ENCODE measurements around the gene CFAP46. TPM values are rescaled to one million over a fixed set of nuclear protein-coding genes. Genes with fewer than 3 reads are reported as not detected.

The CFAP46 gene
- total and polyA plus RNA-seq, 10 of the 15 experiments (the other 5 are each of a cell fraction or from before 2014, with no cell fraction given) = 0.01 to 0.18 (median 0.03) TPM; not detected in 7

GRCh38 chr10:132838346-132838970, 103.9 kb downstream of the CFAP46 start (continued):
- TF ChIP-seq USF2 (IDR thresholded peaks at IDR 0.05; ENCODE audit: borderline replicate concordance, low read depth, low read length) (no peak), ZNF207 (IDR thresholded peaks at IDR 0.05; ENCODE audit: borderline replicate concordance) (no peak), PKNOX1 (IDR thresholded peaks at IDR 0.05) (no peak), RBBP5 (conservative IDR thresholded peaks at IDR 0.05) (no peak), POLR2A (IDR thresholded peaks at IDR 0.05; ENCODE audit: low read depth, low read length) (no peak), NFIC (IDR thresholded peaks at IDR 0.05; ENCODE audit: low read depth, low read length) (no peak), CBX3 (IDR thresholded peaks at IDR 0.05; ENCODE audit: borderline replicate concordance, low read depth) (no peak), TCF12 (IDR thresholded peaks at IDR 0.05; ENCODE audit: low read depth, low read length) (no peak)

GRCh38 chr10:132837905-132838304, 104.5 kb downstream of the CFAP46 start:
- no peaks in the 10 kb centered on the region for H3K36me3 ChIP-seq (ENCODE audit: control insufficient read depth in 2 of 2, insufficient read depth in 2 of 2, low read length in 1 of 2)
- no peak overlapping the region for H3K27ac ChIP-seq (ENCODE audit: control insufficient read depth, insufficient read depth)
- TF ChIP-seq IKZF2 (IDR thresholded peaks at IDR 0.05) = no peak
- no peak for TF ChIP-seq IRF5 (IDR thresholded peaks at IDR 0.05; ENCODE audit: borderline replicate concordance)
- no peak for TF ChIP-seq RUNX3 (IDR thresholded peaks at IDR 0.05; ENCODE audit: low read length)
- TF ChIP-seq ETV6 (conservative IDR thresholded peaks at IDR 0.05 in 1 of 2, IDR thresholded peaks at IDR 0.05 in 1 of 2; ENCODE audit: borderline replicate concordance in 1 of 2, low read depth in 1 of 2) = no peak
- TF ChIP-seq NR2C1 (IDR thresholded peaks at IDR 0.05) = no peak
- TF ChIP-seq YY1 (IDR thresholded peaks at IDR 0.05; ENCODE audit: low read depth, low read length) = no peak
- no peak for TF ChIP-seq BACH1 (IDR thresholded peaks at IDR 0.05; ENCODE audit: borderline replicate concordance)
- no peak for TF ChIP-seq POLR2AphosphoS5 (IDR thresholded peaks at IDR 0.05; ENCODE audit: low read length)
- no TSS peak for BruUV-seq (replicated peaks)
- no peak for FAIRE-seq
- no peaks in the 10 kb centered on the region for H3K27me3 ChIP-seq (replicated peaks in 1 of 2; ENCODE audit: control insufficient read depth in 2 of 2, insufficient read depth in 2 of 2, low read length in 1 of 2)
- H3K79me2 ChIP-seq (ENCODE audit: control insufficient read depth, insufficient read depth, low read length) = no peaks in the 10 kb centered on the region
- CTCF ChIA-PET = no interaction called here
- no peak for DNase-seq (ENCODE audit: low read depth, low spot score)
- intact Hi-C loops (cut with micrococcal nuclease; ENCODE audit: unreplicated experiment) (no loop called here), in situ Hi-C loops (cut with MboI) (no loop called here)
- RAD21 ChIA-PET (ENCODE audit: unreplicated experiment) = no interaction called here
- no peak overlapping the region for H3K9ac ChIP-seq (ENCODE audit: control insufficient read depth, insufficient read depth, low read length)
- SMC1A ChIA-PET (ENCODE audit: uncharacterized antibody, unreplicated experiment) = no interaction called here
- no peaks in the 10 kb centered on the region for H4K20me1 ChIP-seq (ENCODE audit: control insufficient read depth, insufficient read depth)
- no peak overlapping the region for H2AFZ ChIP-seq (ENCODE audit: control insufficient read depth, low read depth, low read length)
- no peak overlapping the region for H3K4me2 ChIP-seq (ENCODE audit: control insufficient read depth, insufficient read depth)
- WGBS (ENCODE audit: insufficient coverage, insufficient replicate concordance, low lambda C conversion rate, missing lambda C conversion rate) = 69% methylated on average over 16 of the region's 21 CpGs
- H3K4me1 ChIP-seq (ENCODE audit: control insufficient read depth, insufficient read depth, low read length) = no peaks in the 10 kb centered on the region
- POLR2A ChIA-PET = no interaction called here
- no peak for ATAC-seq
- no peaks in the 10 kb centered on the region; the same call in 2 of the 3 replicates for H3K9me3 ChIP-seq (replicated peaks; ENCODE audit: control insufficient read depth, insufficient read depth, low read length)
- H3K4me3 ChIP-seq = no peak overlapping the region
